ENCODE results near the gene TIA1.

DNA sequence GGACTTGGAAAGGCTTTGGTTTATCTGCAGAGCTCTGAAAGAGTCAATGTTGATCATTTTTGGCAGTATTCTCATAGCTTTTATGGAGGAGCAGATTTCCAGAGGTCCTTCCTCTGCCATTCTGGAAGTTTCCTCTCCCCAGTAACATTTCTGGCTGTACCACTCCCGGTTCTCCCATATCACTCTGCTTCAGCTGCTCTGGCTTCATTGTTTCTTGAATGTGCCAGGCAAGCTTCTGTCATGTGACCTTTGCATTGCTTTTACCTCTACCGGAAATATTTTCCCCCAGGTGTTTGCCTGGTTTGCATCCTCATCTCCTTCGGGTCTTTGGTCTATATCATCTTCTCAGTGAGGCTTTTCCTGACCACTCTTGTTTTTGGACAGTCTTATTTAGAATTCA, 21.9 kb upstream of the TIA1 start:
- TF ChIP-seq EZH2 (IDR thresholded peaks at IDR 0.05; ENCODE audit: low read length, missing control alignments), result no peak
- TF ChIP-seq, protein P1, sequence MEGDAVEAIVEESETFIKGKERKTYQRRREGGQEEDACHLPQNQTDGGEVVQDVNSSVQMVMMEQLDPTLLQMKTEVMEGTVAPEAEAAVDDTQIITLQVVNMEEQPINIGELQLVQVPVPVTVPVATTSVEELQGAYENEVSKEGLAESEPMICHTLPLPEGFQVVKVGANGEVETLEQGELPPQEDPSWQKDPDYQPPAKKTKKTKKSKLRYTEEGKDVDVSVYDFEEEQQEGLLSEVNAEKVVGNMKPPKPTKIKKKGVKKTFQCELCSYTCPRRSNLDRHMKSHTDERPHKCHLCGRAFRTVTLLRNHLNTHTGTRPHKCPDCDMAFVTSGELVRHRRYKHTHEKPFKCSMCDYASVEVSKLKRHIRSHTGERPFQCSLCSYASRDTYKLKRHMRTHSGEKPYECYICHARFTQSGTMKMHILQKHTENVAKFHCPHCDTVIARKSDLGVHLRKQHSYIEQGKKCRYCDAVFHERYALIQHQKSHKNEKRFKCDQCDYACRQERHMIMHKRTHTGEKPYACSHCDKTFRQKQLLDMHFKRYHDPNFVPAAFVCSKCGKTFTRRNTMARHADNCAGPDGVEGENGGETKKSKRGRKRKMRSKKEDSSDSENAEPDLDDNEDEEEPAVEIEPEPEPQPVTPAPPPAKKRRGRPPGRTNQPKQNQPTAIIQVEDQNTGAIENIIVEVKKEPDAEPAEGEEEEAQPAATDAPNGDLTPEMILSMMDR (conservative IDR thresholded peaks at IDR 0.05 in 1 of 2, IDR thresholded peaks at IDR 0.05 in 1 of 2; ENCODE audit: low read depth in 1 of 2, low read length in 2 of 2), result no peak

Measured in fibroblast of lung (primary cell).